Inflammatory macrophage treated with lipopolysaccharide for 1 hour (primary cell): ENCODE data around the gene PAM16.

Experiments used
- DNase-seq, 2 donors: peaks; one replicate each; pipeline ENCODE4 v3.0.0-alpha.2; 2020 to 2022

Gene PAM16

GRCh38 chr16:4370570-4371356 is 19.6 kb upstream of the PAM16 start:
- no peak for DNase-seq

- DNase-seq, result no peak
Observed at GRCh38 chr16:4370151-4370550, 19.0 kb upstream of the PAM16 start.

GRCh38 chr16:4369007-4369733 is 18.0 kb upstream of the PAM16 start:
- no peak for DNase-seq

- no peak for DNase-seq
Observed at GRCh38 chr16:4367393-4367856, 16.3 kb upstream of the PAM16 start.

- no peak for DNase-seq
Observed at GRCh38 chr16:4366016-4366415, 14.9 kb upstream of the PAM16 start.

- DNase-seq, result no peak
Observed at GRCh38 chr16:4365615-4366014, 14.5 kb upstream of the PAM16 start.

- no peak for DNase-seq
Observed at GRCh38 chr16:4365014-4365406, 13.9 kb upstream of the PAM16 start.

- no peak for DNase-seq
Observed at GRCh38 chr16:4364196-4365013, 13.3 kb upstream of the PAM16 start.

GRCh38 chr16:4362476-4363135 is 11.5 kb upstream of the PAM16 start:
- no peak for DNase-seq

GRCh38 chr16:4361944-4362311 is 10.8 kb upstream of the PAM16 start:
- no peak for DNase-seq

GRCh38 chr16:4361033-4361943 is 10.2 kb upstream of the PAM16 start:
- no peak for DNase-seq

GRCh38 chr16:4360538-4361021 is 9.5 kb upstream of the PAM16 start:
- no peak for DNase-seq

GRCh38 chr16:4359914-4360313 is 8.8 kb upstream of the PAM16 start:
- no peak for DNase-seq

- DNase-seq, result peak in 1 of 2 donors; percentile 51
Observed at GRCh38 chr16:4358831-4359561, 7.9 kb upstream of the PAM16 start.

- DNase-seq, result no peak
Observed at GRCh38 chr16:4358236-4358635, 7.1 kb upstream of the PAM16 start.

- DNase-seq, result no peak
Observed at GRCh38 chr16:4356820-4357219, 5.7 kb upstream of the PAM16 start.

- no peak for DNase-seq
Observed at GRCh38 chr16:4354512-4355409, 3.6 kb upstream of the PAM16 start.

GRCh38 chr16:4353675-4354074 is 2.6 kb upstream of the PAM16 start:
- no peak for DNase-seq

- DNase-seq, result no peak
Observed at GRCh38 chr16:4352843-4353242, 1.7 kb upstream of the PAM16 start.

- no peak for DNase-seq
Observed at GRCh38 chr16:4351880-4352279, 759 bp upstream of the PAM16 start.
